ENCODE measurements around the gene ATP2B3. TPM values are rescaled to one million over a fixed set of nuclear protein-coding genes. Genes with fewer than 3 reads are reported as not detected.

ATP2B3 gene
- total and polyA plus RNA-seq, 2 experiments from 2014 or later = 0.17 TPM; not detected in 1

DNA sequence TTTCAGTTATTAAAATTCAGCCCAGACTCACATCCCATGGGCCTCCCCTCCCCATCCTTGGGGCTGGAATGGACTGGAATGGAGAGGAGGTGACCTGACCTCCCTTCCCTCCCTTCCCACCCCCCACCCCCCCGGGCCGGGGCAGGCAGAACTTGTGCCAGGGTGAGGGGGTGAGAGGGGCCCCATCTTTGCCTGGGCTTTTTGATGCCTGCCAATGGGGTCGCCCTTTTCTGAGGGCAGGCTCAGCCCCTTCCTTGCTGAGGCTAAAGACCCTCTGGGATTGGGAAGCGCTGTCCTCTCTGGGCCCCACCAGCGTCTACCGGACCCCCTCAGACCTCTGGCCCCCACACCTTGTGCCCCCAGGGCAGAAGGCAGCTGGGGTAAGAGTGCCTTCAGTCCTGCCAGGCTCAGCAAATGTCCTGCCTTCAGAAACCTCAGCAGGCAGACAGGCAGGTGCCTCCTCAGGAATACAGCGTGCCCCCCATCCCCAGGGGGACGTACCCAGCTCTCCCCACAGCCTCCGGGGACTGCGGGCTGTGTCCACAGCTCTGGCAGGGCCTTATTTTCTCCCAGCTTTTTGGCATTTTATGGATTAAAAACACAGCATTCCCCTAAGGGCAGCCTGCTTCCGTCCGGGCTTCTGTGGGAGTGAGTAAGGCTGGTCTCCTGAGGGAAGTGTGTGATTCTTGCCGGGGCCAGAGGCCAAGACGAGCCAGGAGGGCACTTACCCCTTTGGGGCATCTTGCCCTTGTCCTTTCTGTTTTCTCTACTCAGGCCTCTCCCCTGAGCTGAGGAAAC lies 94.1 kb downstream of the ATP2B3 start:
- Mint-ChIP-seq H3K27ac (no peak overlapping the region), H3K36me3 (ENCODE audit: low read depth) (no peaks in the 10 kb centered on the region), H3K9me3 (no peaks in the 10 kb centered on the region), H3K4me1 (no peaks in the 10 kb centered on the region), H3K27me3 (ENCODE audit: insufficient read depth, low read depth, poor library complexity) (peaks cover 8% of the 10 kb centered on the region), H3K4me3 (no peak overlapping the region; the same call in 2 of the 3 replicates)
- Histone ChIP-seq H3K4me1 (ENCODE audit: insufficient read depth) (no peaks in the 10 kb centered on the region), H4K20me1 (replicated peaks; ENCODE audit: insufficient read depth) (no peaks in the 10 kb centered on the region), H3K27ac (ENCODE audit: low read depth) (no peak overlapping the region), H3F3A (replicated peaks; ENCODE audit: low read depth) (no peaks in the 10 kb centered on the region), H3K79me2 (replicated peaks; ENCODE audit: insufficient read depth) (no peaks in the 10 kb centered on the region), H3K27me3 (ENCODE audit: insufficient read depth) (peaks cover 18% of the 10 kb centered on the region), H3K4me2 (no peak overlapping the region), H2AFZ (no peak overlapping the region), H3K4me3 (no peak overlapping the region), H3K9me2 (ENCODE audit: insufficient read depth) (no peaks in the 10 kb centered on the region), H3K36me3 (ENCODE audit: insufficient read depth) (no peaks in the 10 kb centered on the region)
- no peak for DNase-seq (ENCODE audit: low spot score)
- ATAC-seq = no peak
- TF ChIP-seq EZH2 (IDR thresholded peaks at IDR 0.05; ENCODE audit: low read depth, unreplicated experiment) = no peak
- TF ChIP-seq POLR2AphosphoS5 (IDR thresholded peaks at IDR 0.05; ENCODE audit: low read depth) = no peak
- TF ChIP-seq, protein P1, sequence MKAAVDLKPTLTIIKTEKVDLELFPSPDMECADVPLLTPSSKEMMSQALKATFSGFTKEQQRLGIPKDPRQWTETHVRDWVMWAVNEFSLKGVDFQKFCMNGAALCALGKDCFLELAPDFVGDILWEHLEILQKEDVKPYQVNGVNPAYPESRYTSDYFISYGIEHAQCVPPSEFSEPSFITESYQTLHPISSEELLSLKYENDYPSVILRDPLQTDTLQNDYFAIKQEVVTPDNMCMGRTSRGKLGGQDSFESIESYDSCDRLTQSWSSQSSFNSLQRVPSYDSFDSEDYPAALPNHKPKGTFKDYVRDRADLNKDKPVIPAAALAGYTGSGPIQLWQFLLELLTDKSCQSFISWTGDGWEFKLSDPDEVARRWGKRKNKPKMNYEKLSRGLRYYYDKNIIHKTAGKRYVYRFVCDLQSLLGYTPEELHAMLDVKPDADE (IDR thresholded peaks at IDR 0.05) = no peak
- TF ChIP-seq, protein P2, sequence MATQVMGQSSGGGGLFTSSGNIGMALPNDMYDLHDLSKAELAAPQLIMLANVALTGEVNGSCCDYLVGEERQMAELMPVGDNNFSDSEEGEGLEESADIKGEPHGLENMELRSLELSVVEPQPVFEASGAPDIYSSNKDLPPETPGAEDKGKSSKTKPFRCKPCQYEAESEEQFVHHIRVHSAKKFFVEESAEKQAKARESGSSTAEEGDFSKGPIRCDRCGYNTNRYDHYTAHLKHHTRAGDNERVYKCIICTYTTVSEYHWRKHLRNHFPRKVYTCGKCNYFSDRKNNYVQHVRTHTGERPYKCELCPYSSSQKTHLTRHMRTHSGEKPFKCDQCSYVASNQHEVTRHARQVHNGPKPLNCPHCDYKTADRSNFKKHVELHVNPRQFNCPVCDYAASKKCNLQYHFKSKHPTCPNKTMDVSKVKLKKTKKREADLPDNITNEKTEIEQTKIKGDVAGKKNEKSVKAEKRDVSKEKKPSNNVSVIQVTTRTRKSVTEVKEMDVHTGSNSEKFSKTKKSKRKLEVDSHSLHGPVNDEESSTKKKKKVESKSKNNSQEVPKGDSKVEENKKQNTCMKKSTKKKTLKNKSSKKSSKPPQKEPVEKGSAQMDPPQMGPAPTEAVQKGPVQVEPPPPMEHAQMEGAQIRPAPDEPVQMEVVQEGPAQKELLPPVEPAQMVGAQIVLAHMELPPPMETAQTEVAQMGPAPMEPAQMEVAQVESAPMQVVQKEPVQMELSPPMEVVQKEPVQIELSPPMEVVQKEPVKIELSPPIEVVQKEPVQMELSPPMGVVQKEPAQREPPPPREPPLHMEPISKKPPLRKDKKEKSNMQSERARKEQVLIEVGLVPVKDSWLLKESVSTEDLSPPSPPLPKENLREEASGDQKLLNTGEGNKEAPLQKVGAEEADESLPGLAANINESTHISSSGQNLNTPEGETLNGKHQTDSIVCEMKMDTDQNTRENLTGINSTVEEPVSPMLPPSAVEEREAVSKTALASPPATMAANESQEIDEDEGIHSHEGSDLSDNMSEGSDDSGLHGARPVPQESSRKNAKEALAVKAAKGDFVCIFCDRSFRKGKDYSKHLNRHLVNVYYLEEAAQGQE (IDR thresholded peaks at IDR 0.05; ENCODE audit: unreplicated experiment) = no peak
- no peak for TF ChIP-seq STAT1 (IDR thresholded peaks at IDR 0.05; ENCODE audit: unreplicated experiment)
- TF ChIP-seq ZNF114 (CRISPR knock-in tag; IDR thresholded peaks at IDR 0.05) = no peak
- TF ChIP-seq NANOG (IDR thresholded peaks at IDR 0.05; ENCODE audit: borderline replicate concordance) = no peak
- TF ChIP-seq, protein P3, sequence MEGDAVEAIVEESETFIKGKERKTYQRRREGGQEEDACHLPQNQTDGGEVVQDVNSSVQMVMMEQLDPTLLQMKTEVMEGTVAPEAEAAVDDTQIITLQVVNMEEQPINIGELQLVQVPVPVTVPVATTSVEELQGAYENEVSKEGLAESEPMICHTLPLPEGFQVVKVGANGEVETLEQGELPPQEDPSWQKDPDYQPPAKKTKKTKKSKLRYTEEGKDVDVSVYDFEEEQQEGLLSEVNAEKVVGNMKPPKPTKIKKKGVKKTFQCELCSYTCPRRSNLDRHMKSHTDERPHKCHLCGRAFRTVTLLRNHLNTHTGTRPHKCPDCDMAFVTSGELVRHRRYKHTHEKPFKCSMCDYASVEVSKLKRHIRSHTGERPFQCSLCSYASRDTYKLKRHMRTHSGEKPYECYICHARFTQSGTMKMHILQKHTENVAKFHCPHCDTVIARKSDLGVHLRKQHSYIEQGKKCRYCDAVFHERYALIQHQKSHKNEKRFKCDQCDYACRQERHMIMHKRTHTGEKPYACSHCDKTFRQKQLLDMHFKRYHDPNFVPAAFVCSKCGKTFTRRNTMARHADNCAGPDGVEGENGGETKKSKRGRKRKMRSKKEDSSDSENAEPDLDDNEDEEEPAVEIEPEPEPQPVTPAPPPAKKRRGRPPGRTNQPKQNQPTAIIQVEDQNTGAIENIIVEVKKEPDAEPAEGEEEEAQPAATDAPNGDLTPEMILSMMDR (conservative IDR thresholded peaks at IDR 0.05; ENCODE audit: low read depth in 2 of 2) = no peak
- no peak for TF ChIP-seq ZNF331 (CRISPR knock-in tag; IDR thresholded peaks at IDR 0.05; ENCODE audit: low read depth)
- no peak for TF ChIP-seq JUNB (IDR thresholded peaks at IDR 0.05; ENCODE audit: unreplicated experiment)
- TF ChIP-seq, protein P4, sequence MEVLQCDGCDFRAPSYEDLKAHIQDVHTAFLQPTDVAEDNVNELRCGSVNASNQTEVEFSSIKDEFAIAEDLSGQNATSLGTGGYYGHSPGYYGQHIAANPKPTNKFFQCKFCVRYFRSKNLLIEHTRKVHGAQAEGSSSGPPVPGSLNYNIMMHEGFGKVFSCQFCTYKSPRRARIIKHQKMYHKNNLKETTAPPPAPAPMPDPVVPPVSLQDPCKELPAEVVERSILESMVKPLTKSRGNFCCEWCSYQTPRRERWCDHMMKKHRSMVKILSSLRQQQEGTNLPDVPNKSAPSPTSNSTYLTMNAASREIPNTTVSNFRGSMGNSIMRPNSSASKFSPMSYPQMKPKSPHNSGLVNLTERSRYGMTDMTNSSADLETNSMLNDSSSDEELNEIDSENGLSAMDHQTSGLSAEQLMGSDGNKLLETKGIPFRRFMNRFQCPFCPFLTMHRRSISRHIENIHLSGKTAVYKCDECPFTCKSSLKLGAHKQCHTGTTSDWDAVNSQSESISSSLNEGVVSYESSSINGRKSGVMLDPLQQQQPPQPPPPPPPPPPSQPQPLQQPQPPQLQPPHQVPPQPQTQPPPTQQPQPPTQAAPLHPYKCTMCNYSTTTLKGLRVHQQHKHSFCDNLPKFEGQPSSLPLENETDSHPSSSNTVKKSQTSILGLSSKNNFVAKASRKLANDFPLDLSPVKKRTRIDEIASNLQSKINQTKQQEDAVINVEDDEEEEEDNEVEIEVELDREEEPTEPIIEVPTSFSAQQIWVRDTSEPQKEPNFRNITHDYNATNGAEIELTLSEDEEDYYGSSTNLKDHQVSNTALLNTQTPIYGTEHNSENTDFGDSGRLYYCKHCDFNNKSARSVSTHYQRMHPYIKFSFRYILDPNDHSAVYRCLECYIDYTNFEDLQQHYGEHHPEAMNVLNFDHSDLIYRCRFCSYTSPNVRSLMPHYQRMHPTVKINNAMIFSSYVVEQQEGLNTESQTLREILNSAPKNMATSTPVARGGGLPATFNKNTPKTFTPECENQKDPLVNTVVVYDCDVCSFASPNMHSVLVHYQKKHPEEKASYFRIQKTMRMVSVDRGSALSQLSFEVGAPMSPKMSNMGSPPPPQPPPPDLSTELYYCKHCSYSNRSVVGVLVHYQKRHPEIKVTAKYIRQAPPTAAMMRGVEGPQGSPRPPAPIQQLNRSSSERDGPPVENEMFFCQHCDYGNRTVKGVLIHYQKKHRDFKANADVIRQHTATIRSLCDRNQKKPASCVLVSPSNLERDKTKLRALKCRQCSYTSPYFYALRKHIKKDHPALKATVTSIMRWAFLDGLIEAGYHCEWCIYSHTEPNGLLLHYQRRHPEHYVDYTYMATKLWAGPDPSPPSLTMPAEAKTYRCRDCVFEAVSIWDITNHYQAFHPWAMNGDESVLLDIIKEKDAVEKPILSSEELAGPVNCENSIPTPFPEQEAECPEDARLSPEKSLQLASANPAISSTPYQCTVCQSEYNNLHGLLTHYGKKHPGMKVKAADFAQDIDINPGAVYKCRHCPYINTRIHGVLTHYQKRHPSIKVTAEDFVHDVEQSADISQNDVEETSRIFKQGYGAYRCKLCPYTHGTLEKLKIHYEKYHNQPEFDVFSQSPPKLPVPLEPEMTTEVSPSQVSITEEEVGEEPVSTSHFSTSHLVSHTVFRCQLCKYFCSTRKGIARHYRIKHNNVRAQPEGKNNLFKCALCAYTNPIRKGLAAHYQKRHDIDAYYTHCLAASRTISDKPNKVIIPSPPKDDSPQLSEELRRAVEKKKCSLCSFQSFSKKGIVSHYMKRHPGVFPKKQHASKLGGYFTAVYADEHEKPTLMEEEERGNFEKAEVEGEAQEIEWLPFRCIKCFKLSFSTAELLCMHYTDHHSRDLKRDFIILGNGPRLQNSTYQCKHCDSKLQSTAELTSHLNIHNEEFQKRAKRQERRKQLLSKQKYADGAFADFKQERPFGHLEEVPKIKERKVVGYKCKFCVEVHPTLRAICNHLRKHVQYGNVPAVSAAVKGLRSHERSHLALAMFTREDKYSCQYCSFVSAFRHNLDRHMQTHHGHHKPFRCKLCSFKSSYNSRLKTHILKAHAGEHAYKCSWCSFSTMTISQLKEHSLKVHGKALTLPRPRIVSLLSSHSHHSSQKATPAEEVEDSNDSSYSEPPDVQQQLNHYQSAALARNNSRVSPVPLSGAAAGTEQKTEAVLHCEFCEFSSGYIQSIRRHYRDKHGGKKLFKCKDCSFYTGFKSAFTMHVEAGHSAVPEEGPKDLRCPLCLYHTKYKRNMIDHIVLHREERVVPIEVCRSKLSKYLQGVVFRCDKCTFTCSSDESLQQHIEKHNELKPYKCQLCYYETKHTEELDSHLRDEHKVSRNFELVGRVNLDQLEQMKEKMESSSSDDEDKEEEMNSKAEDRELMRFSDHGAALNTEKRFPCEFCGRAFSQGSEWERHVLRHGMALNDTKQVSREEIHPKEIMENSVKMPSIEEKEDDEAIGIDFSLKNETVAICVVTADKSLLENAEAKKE (CRISPR knock-in tag; IDR thresholded peaks at IDR 0.05) = no peak
- TF ChIP-seq EZH2phosphoT487 (IDR thresholded peaks at IDR 0.05; ENCODE audit: unreplicated experiment) = no peak
- TF ChIP-seq CREB1 (CRISPR knock-in tag; IDR thresholded peaks at IDR 0.05; ENCODE audit: low read depth) = no peak

All from GM23338 (cell line).